HEK293 (cell line): Measurements from ENCODE around the gene SMAD4.

ENCODE experiments used
- CTCF ChIA-PET: fragments of 350-600 bp; formaldehyde crosslinking; extraction: SDS; loops from one replicate; lab custom pipeline; 2021; ENCODE audit warnings: antibody characterized with exemption; lab: Yijun Ruan, JAX
- POLR2A ChIA-PET: fragments of 300-600 bp; formaldehyde crosslinking; extraction: SDS; loops from one replicate; lab custom pipeline; 2020; ENCODE audit warnings: antibody characterized with exemption, inconsistent platforms; lab: Yijun Ruan, JAX
- H3K27ac ChIP-seq: fragments of 200-500 bp; sonication (Bioruptor generic); 2 replicates; pipeline ENCODE4 v1.5.1; 2014; ENCODE audit warnings: low read depth, low read length, control low read depth, inconsistent platforms; ENCODE audit errors: extremely low read depth
- H3K36me3 ChIP-seq, 2 experiments: fragments of 200-500 bp in 1 of 2; sonication (Bioruptor generic) in 1 of 2; 1 replicate in 1 of 2; 2 replicates in 1 of 2; pipeline ENCODE4 v1.5.1; 2014 to 2017; ENCODE audit warnings: inconsistent platforms in 2 of 2, low read length in 2 of 2; ENCODE audit not compliant: control insufficient read depth in 2 of 2, insufficient read depth in 1 of 2
- H3K4me1 ChIP-seq: fragments of 200-500 bp; sonication (Bioruptor generic); 2 replicates; pipeline ENCODE4 v1.5.1; 2014; ENCODE audit warnings: mild to moderate bottlenecking, low read length, inconsistent platforms; ENCODE audit not compliant: control insufficient read depth, insufficient read depth
- H3K4me3 ChIP-seq: 2 replicates; pipeline ENCODE4 v1.5.1; 2011; ENCODE audit warnings: low read depth, mild to moderate bottlenecking, control low read depth, low read length, moderate library complexity
- H3K9me3 ChIP-seq: fragments of 200-500 bp; sonication (Bioruptor generic); 2 replicates; pipeline ENCODE4 v1.5.1; 2014; ENCODE audit warnings: low read depth, low read length, inconsistent platforms; ENCODE audit not compliant: control insufficient read depth, insufficient read depth
- GLIS1 ChIP-seq: fragments of 450-650 bp; formaldehyde crosslinking; IDR thresholded peaks from 2 replicates; pipeline ENCODE4 v1.5.1; 2016; ENCODE audit warnings: missing biosample characterization, missing genetic modification characterization
- IKZF3 ChIP-seq: fragments of 450-650 bp; IDR thresholded peaks from 2 replicates; pipeline ENCODE4 v1.5.0; 2018; ENCODE audit warnings: missing biosample characterization, mild to moderate bottlenecking, missing genetic modification characterization, moderate library complexity
- OVOL3 ChIP-seq: fragments of 450-650 bp; formaldehyde crosslinking; IDR thresholded peaks from 2 replicates; pipeline ENCODE4 v1.5.1; 2016; ENCODE audit warnings: missing biosample characterization, missing genetic modification characterization
- PRDM10 ChIP-seq: fragments of 450-650 bp; formaldehyde crosslinking; IDR thresholded peaks from 2 replicates; pipeline ENCODE4 v1.5.1; 2016; ENCODE audit warnings: missing biosample characterization, missing genetic modification characterization
- SCRT1 ChIP-seq: fragments of 450-650 bp; formaldehyde crosslinking; IDR thresholded peaks from 2 replicates; pipeline ENCODE4 v1.5.1; 2016; ENCODE audit warnings: missing biosample characterization, missing genetic modification characterization, borderline replicate concordance
- SCRT2 ChIP-seq: fragments of 450-650 bp; formaldehyde crosslinking; IDR thresholded peaks from 2 replicates; pipeline ENCODE4 v1.5.1; 2016; ENCODE audit warnings: missing biosample characterization, missing genetic modification characterization
- YY2 ChIP-seq: fragments of 450-650 bp; formaldehyde crosslinking; IDR thresholded peaks from 2 replicates; pipeline ENCODE4 v1.5.1; 2016; ENCODE audit warnings: missing biosample characterization, missing genetic modification characterization
- ZBTB21 ChIP-seq: fragments of 450-650 bp; formaldehyde crosslinking; IDR thresholded peaks from 2 replicates; pipeline ENCODE4 v1.5.1; 2017; ENCODE audit warnings: missing biosample characterization, missing genetic modification characterization
- ZBTB48 ChIP-seq: fragments of 450-650 bp; formaldehyde crosslinking; IDR thresholded peaks from 2 replicates; pipeline ENCODE4 v1.5.1; 2016; ENCODE audit warnings: missing biosample characterization, missing genetic modification characterization
- ZIC2 ChIP-seq: fragments of 450-650 bp; formaldehyde crosslinking; IDR thresholded peaks from 2 replicates; pipeline ENCODE4 v1.5.1; 2016; ENCODE audit warnings: missing biosample characterization, missing genetic modification characterization
- ZNF341 ChIP-seq: fragments of 450-650 bp; formaldehyde crosslinking; IDR thresholded peaks from 2 replicates; pipeline ENCODE4; 2016; ENCODE audit warnings: low read depth, missing biosample characterization, missing genetic modification characterization
- ZNF596 ChIP-seq: fragments of 450-650 bp; IDR thresholded peaks from 2 replicates; pipeline ENCODE4 v1.5.0; 2018; ENCODE audit warnings: missing biosample characterization, mild to moderate bottlenecking, missing genetic modification characterization, moderate library complexity
- ZNF624 ChIP-seq: fragments of 450-650 bp; formaldehyde crosslinking; IDR thresholded peaks from 2 replicates; pipeline ENCODE4 v1.5.1; 2017; ENCODE audit warnings: missing biosample characterization, missing genetic modification characterization
- TF ChIP-seq, protein P1 (sequence below): fragments of 450-650 bp; formaldehyde crosslinking; IDR thresholded peaks from 2 replicates; pipeline ENCODE4 v1.5.1; 2016; ENCODE audit warnings: missing biosample characterization, missing genetic modification characterization
- TF ChIP-seq, protein P2 (sequence below): fragments of 450-650 bp; formaldehyde crosslinking; IDR thresholded peaks from 2 replicates; pipeline ENCODE4 v1.5.1; 2017; ENCODE audit warnings: missing biosample characterization, mild to moderate bottlenecking, missing genetic modification characterization, moderate library complexity

The SMAD4 gene

GRCh38 chr18:51028201-51028805, 1.7 kb upstream of the SMAD4 start:
- peaks cover 23% of the 10 kb centered on the region for H3K4me1 ChIP-seq

GRCh38 chr18:51029378-51029693, 677 bp upstream of the SMAD4 start:
- peak overlapping the region; percentile 27 for H3K4me3 ChIP-seq
- TF ChIP-seq ZBTB48 = no peak
- TF ChIP-seq, protein P1, sequence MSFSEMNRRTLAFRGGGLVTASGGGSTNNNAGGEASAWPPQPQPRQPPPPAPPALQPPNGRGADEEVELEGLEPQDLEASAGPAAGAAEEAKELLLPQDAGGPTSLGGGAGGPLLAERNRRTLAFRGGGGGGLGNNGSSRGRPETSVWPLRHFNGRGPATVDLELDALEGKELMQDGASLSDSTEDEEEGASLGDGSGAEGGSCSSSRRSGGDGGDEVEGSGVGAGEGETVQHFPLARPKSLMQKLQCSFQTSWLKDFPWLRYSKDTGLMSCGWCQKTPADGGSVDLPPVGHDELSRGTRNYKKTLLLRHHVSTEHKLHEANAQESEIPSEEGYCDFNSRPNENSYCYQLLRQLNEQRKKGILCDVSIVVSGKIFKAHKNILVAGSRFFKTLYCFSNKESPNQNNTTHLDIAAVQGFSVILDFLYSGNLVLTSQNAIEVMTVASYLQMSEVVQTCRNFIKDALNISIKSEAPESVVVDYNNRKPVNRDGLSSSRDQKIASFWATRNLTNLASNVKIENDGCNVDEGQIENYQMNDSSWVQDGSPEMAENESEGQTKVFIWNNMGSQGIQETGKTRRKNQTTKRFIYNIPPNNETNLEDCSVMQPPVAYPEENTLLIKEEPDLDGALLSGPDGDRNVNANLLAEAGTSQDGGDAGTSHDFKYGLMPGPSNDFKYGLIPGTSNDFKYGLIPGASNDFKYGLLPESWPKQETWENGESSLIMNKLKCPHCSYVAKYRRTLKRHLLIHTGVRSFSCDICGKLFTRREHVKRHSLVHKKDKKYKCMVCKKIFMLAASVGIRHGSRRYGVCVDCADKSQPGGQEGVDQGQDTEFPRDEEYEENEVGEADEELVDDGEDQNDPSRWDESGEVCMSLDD (tag by site-specific recombination) = no peak
- peak; percentile 76 for TF ChIP-seq SCRT2 (tag by site-specific recombination)
- TF ChIP-seq ZNF596 (tag by site-specific recombination) = no peak
- TF ChIP-seq SCRT1 = peak; percentile 56; the same call in 1 of the 2 replicates
- peaks cover 5 to 19% of the 10 kb centered on the region in 2 experiments for H3K36me3 ChIP-seq
- peak overlapping the region; percentile 100 for H3K27ac ChIP-seq
- H3K9me3 ChIP-seq = no peaks in the 10 kb centered on the region
- H3K4me1 ChIP-seq = peaks cover 23% of the 10 kb centered on the region
- ChIA-PET POLR2A (interaction anchor here (0.7 to 4.2 kb wide), 11 partner anchors 12 to 209 kb away, joined by 3 to 60 read pairs (median 4); partner anchors contain the start of genes ELAC1 and ME2), CTCF (interaction anchor here (0.9 to 2.1 kb wide), 2 partner anchors 22 to 82 kb away, joined by 4 to 13 read pairs; no protein-coding TSS in a partner anchor)

More at GRCh38 chr18:51028201-51028805, 1.7 kb upstream of the SMAD4 start:
- no peak overlapping the region for H3K4me3 ChIP-seq
- CTCF ChIA-PET = interaction anchor here (0.7 to 2.1 kb wide), 8 partner anchors 8 to 1676 kb away, joined by 3 to 13 read pairs (median 3); partner anchors contain the start of gene ELAC1
- POLR2A ChIA-PET = interaction anchor here (0.8 to 4.2 kb wide), 4 partner anchors 14 to 158 kb away, joined by 3 to 60 read pairs (median 16); partner anchors contain the start of gene ELAC1
- H3K9me3 ChIP-seq = no peaks in the 10 kb centered on the region
- no peak for TF ChIP-seq IKZF3
- no peak for TF ChIP-seq ZNF624 (tag by site-specific recombination)
- TF ChIP-seq YY2 (tag by site-specific recombination) = no peak
- peak; percentile 90 for TF ChIP-seq ZIC2 (tag by site-specific recombination)
- 0 out of 2 replicates have a peak, but pooled peaks have one; percentile 44 for TF ChIP-seq PRDM10 (tag by site-specific recombination)
- no peak for TF ChIP-seq OVOL3 (tag by site-specific recombination)
- peak; percentile 56 for TF ChIP-seq ZNF341 (tag by site-specific recombination)
- 0 out of 2 replicates have a peak, but pooled peaks have one; percentile 8 for TF ChIP-seq GLIS1 (tag by site-specific recombination)
- TF ChIP-seq, protein P2, sequence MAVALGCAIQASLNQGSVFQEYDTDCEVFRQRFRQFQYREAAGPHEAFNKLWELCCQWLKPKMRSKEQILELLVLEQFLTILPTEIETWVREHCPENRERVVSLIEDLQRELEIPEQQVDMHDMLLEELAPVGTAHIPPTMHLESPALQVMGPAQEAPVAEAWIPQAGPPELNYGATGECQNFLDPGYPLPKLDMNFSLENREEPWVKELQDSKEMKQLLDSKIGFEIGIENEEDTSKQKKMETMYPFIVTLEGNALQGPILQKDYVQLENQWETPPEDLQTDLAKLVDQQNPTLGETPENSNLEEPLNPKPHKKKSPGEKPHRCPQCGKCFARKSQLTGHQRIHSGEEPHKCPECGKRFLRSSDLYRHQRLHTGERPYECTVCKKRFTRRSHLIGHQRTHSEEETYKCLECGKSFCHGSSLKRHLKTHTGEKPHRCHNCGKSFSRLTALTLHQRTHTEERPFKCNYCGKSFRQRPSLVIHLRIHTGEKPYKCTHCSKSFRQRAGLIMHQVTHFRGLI = no peak
- no peak for TF ChIP-seq ZBTB21 (tag by site-specific recombination)
- no peak overlapping the region for H3K27ac ChIP-seq
- peaks cover 3 to 18% of the 10 kb centered on the region in 2 experiments; a peak in 2 of 3 replicates for H3K36me3 ChIP-seq
